SK-N-SH treated with all-trans-retinoic acid at 6 μM for 48 hours (cell line): ENCODE measurements around the gene EPN1.

ENCODE experiments used
- ATAC-seq: fragments of 200-7000 bp; cut with Tn5 transposase; 3 replicates; pipeline ENCODE4 v1.9.1; 2020; ENCODE audit warnings: mild to moderate bottlenecking, moderate library complexity
- ARNTL ChIP-seq: fragments of 450-650 bp; formaldehyde crosslinking; IDR thresholded peaks from 2 replicates; pipeline ENCODE4 v1.5.0; 2020; ENCODE audit warnings: low read depth, mild to moderate bottlenecking, moderate library complexity, borderline replicate concordance
- BACH2 ChIP-seq: fragments of 250-450 bp; sonication (Bioruptor Pico); IDR thresholded peaks from 2 replicates; pipeline ENCODE4 v1.9.0; 2021; ENCODE audit warnings: mild to moderate bottlenecking, borderline replicate concordance
- CSDC2 ChIP-seq: fragments of 250-450 bp; sonication (Bioruptor Pico); IDR thresholded peaks from 2 replicates; pipeline ENCODE4 v1.5.0; 2020; ENCODE audit warnings: mild to moderate bottlenecking, moderate library complexity
- ESRRG ChIP-seq: fragments of 250-450 bp; sonication (Bioruptor Pico); IDR thresholded peaks from 2 replicates; pipeline ENCODE4 v1.6.1; 2021; ENCODE audit warnings: mild to moderate bottlenecking
- GLIS3 ChIP-seq: fragments of 250-450 bp; sonication (Bioruptor Pico); IDR thresholded peaks from 2 replicates; pipeline ENCODE4 v1.5.0; 2020; ENCODE audit warnings: mild to moderate bottlenecking, moderate library complexity
- ISL1 ChIP-seq: fragments of 250-450 bp; sonication (Bioruptor Pico); IDR thresholded peaks from 2 replicates; pipeline ENCODE4 v2.1.2; 2022; ENCODE audit warnings: mild to moderate bottlenecking, moderate library complexity
- OSR1 ChIP-seq: fragments of 250-450 bp; sonication (Bioruptor Pico); IDR thresholded peaks from 2 replicates; pipeline ENCODE4 v1.8.0; 2022; ENCODE audit warnings: moderate library complexity, mild to moderate bottlenecking, inconsistent platforms
- RARB ChIP-seq: fragments of 250-450 bp; sonication (Bioruptor Pico); IDR thresholded peaks from 2 replicates; pipeline ENCODE4 v1.8.0; 2021; ENCODE audit warnings: mild to moderate bottlenecking, moderate library complexity
- TCF4 ChIP-seq: fragments of 250-450 bp; sonication (Bioruptor Pico); IDR thresholded peaks from 2 replicates; pipeline ENCODE4 v1.8.0; 2021; ENCODE audit warnings: mild to moderate bottlenecking, moderate library complexity, borderline replicate concordance
- TOX ChIP-seq: fragments of 250-450 bp; sonication (Bioruptor Pico); IDR thresholded peaks from 2 replicates; pipeline ENCODE4 v1.8.0; 2021; ENCODE audit warnings: mild to moderate bottlenecking, moderate library complexity, borderline replicate concordance
- ZC3H10 ChIP-seq: fragments of 250-450 bp; sonication (Bioruptor Pico); IDR thresholded peaks from 2 replicates; pipeline ENCODE4 v1.5.1; 2021; ENCODE audit warnings: mild to moderate bottlenecking, moderate library complexity
- ZFP3 ChIP-seq: fragments of 250-450 bp; sonication (Bioruptor Pico); IDR thresholded peaks from 2 replicates; pipeline ENCODE4 v1.5.0; 2020; ENCODE audit warnings: mild to moderate bottlenecking, moderate library complexity
- ZFP30 ChIP-seq: fragments of 450-650 bp; formaldehyde crosslinking; IDR thresholded peaks from 2 replicates; pipeline ENCODE4 v1.5.0; 2022; ENCODE audit warnings: mild to moderate bottlenecking, moderate library complexity
- ZNF565 ChIP-seq: fragments of 450-650 bp; formaldehyde crosslinking; conservative IDR thresholded peaks from 2 replicates; pipeline ENCODE4 v1.5.0; 2020; ENCODE audit warnings: low read depth, mild to moderate bottlenecking, moderate library complexity
- ZNF70 ChIP-seq: fragments of 450-650 bp; formaldehyde crosslinking; IDR thresholded peaks from 2 replicates; pipeline ENCODE4 v1.5.0; 2020; ENCODE audit warnings: mild to moderate bottlenecking, moderate library complexity
- TF ChIP-seq, protein P1 (sequence below): fragments of 250-450 bp; sonication (Bioruptor Pico); IDR thresholded peaks from 2 replicates; pipeline ENCODE4 v1.5.0; 2020; ENCODE audit warnings: mild to moderate bottlenecking, moderate library complexity
- TF ChIP-seq, protein P2 (sequence below): fragments of 250-450 bp; sonication (Bioruptor Pico); IDR thresholded peaks from 2 replicates; pipeline ENCODE4 v1.5.1; 2021; ENCODE audit warnings: mild to moderate bottlenecking, moderate library complexity
- TF ChIP-seq, protein P3 (sequence below): fragments of 250-450 bp; sonication (Bioruptor Pico); IDR thresholded peaks from 2 replicates; pipeline ENCODE4 v1.5.1; 2020; ENCODE audit warnings: low read depth, mild to moderate bottlenecking, moderate library complexity
- TF ChIP-seq, protein P4 (sequence below): fragments of 250-450 bp; sonication (Bioruptor Pico); IDR thresholded peaks from 2 replicates; pipeline ENCODE4 v1.8.0; 2020; ENCODE audit warnings: mild to moderate bottlenecking, moderate library complexity, borderline replicate concordance

Gene EPN1

DNA sequence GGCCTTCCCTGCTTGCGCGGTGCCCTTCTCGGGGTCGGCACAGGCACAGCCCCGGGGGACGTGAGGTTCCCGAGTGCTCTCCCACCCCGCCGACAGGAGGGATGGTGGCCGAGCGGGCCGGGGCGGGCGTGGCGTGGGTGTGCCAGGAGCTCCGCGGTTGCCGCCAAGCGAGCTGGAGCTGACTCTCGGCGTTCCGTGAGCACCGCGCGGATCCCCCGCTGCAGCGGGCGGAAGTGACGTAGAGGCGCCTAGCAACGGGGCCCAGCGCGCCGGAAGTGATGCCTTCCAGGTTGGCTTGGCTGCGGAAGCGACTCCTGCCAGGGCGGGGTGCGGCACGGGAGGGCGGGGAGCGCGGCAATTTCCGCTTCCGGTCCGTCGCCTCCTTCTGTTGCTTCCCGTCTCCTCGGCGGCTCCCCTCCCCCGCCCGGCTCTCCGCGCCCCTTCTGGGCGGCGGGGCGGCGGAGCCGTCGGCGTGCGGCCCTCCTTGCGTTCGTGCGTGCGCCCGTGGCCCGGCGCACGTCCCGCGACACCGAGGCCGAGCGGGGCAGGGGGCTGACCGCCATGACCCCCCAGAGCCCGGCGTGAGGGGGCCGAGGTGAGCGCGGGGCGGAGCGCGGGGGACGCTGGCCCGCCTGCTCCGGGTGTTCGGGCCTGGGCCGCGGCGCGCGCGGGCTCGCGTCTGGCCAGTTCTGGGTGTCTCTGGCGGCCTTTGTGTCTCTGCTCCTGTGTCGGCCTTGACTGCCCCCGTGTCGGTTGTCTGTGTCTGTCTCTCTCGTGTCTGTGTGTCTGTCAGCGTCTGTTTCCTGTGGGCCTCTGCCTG is at the start of gene EPN1:
Gene EPN1, plus strand, starts transcription at position 386 of the 820 bp plus-strand sequence. CDS start 3,402 bp downstream, outside the sequence.
- TF ChIP-seq ISL1 (CRISPR knock-in tag) (no peak), ESRRG (CRISPR knock-in tag) (no peak)
- TF ChIP-seq, protein P1, sequence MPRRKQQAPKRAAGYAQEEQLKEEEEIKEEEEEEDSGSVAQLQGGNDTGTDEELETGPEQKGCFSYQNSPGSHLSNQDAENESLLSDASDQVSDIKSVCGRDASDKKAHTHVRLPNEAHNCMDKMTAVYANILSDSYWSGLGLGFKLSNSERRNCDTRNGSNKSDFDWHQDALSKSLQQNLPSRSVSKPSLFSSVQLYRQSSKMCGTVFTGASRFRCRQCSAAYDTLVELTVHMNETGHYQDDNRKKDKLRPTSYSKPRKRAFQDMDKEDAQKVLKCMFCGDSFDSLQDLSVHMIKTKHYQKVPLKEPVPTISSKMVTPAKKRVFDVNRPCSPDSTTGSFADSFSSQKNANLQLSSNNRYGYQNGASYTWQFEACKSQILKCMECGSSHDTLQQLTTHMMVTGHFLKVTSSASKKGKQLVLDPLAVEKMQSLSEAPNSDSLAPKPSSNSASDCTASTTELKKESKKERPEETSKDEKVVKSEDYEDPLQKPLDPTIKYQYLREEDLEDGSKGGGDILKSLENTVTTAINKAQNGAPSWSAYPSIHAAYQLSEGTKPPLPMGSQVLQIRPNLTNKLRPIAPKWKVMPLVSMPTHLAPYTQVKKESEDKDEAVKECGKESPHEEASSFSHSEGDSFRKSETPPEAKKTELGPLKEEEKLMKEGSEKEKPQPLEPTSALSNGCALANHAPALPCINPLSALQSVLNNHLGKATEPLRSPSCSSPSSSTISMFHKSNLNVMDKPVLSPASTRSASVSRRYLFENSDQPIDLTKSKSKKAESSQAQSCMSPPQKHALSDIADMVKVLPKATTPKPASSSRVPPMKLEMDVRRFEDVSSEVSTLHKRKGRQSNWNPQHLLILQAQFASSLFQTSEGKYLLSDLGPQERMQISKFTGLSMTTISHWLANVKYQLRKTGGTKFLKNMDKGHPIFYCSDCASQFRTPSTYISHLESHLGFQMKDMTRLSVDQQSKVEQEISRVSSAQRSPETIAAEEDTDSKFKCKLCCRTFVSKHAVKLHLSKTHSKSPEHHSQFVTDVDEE: 0 out of 2 replicates have a peak, but pooled peaks have one; percentile 33

DNA sequence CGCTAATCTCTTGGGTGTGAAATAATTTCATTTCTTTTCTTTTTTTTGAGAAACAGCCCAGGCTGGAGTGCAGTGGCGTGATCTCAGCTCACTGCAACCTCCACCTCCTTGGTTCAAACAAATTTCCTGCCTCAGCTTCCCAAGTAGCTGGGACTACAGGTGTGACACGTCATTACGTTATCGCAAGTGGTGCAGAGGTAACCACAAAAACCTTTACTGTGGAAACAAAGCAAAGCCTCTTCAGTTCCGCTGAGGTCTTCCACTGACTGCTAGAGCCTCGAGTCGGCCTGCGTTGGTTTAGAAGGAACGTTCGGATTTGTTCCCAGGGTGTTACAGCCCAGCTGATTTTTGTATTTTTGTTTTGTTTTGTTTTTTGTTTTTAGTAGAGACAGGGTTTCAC is 48.7 kb upstream of the EPN1 start:
- no peak for ATAC-seq
- TF ChIP-seq RARB (CRISPR knock-in tag) (no peak), GLIS3 (no peak), TCF4 (no peak), CSDC2 (CRISPR knock-in tag) (no peak), ZFP3 (no peak)
- TF ChIP-seq, all 23 proteins: peak for 0

More for the DNA sequence above, at the start of gene EPN1:
- peak; percentile 79 for ATAC-seq

DNA sequence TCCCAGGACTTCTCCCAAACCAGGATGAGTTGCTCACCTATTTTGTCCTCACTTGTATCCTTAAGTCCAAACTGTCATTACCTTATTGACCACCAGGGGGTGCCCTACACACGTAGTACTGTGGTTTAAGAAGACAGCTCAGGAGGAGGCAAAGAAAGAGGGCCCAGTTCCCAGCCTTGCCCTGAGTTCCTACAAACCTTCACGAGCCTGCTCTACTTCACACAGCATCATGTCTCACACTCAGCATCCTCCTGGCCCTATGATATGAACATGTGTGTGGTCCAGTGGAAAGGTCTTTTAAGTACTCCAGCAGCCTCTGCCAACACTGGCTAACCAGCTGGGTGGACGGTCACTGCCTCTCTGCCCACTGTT is 42.6 kb upstream of the EPN1 start:
- TF ChIP-seq TOX (CRISPR knock-in tag) (no peak), BACH2 (no peak), ZNF70 (no peak), ZFP30 (CRISPR knock-in tag) (no peak), ZFP3 (no peak), ARNTL (no peak)
- TF ChIP-seq, protein P2, sequence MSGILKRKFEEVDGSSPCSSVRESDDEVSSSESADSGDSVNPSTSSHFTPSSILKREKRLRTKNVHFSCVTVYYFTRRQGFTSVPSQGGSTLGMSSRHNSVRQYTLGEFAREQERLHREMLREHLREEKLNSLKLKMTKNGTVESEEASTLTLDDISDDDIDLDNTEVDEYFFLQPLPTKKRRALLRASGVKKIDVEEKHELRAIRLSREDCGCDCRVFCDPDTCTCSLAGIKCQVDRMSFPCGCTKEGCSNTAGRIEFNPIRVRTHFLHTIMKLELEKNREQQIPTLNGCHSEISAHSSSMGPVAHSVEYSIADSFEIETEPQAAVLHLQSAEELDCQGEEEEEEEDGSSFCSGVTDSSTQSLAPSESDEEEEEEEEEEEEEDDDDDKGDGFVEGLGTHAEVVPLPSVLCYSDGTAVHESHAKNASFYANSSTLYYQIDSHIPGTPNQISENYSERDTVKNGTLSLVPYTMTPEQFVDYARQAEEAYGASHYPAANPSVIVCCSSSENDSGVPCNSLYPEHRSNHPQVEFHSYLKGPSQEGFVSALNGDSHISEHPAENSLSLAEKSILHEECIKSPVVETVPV (CRISPR knock-in tag): no peak
- TF ChIP-seq, protein P3, sequence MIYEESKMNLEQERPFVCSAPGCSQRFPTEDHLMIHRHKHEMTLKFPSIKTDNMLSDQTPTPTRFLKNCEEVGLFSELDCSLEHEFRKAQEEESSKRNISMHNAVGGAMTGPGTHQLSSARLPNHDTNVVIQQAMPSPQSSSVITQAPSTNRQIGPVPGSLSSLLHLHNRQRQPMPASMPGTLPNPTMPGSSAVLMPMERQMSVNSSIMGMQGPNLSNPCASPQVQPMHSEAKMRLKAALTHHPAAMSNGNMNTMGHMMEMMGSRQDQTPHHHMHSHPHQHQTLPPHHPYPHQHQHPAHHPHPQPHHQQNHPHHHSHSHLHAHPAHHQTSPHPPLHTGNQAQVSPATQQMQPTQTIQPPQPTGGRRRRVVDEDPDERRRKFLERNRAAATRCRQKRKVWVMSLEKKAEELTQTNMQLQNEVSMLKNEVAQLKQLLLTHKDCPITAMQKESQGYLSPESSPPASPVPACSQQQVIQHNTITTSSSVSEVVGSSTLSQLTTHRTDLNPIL: no peak
- TF ChIP-seq, protein P1: no peak
- ATAC-seq: peak; percentile 83

DNA sequence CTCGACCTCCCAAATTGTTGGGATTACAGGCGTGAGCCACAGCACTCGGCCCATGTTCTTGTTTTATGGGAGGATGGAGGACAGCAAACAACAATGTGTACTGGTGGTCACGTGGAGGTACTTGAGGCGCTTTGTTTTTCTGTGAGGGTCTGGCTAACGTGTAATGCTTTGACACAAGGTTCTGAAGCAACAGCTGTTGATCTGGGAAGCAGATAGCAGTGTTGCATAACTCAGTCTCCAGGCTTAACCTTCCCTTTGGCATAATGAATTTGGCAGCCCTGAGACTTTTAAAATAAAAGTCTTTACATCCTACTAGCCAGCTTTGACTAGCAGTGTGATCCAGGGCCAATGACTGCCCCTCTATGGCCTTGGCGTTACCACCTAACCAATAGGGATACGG is 41.2 kb upstream of the EPN1 start:
- ATAC-seq: no peak
- TF ChIP-seq ZNF565 (CRISPR knock-in tag): no peak
- no peak for TF ChIP-seq ISL1 (CRISPR knock-in tag)
- TF ChIP-seq GLIS3: no peak
- TF ChIP-seq, protein P3: no peak
- TF ChIP-seq, protein P1: no peak
- TF ChIP-seq, protein P4, sequence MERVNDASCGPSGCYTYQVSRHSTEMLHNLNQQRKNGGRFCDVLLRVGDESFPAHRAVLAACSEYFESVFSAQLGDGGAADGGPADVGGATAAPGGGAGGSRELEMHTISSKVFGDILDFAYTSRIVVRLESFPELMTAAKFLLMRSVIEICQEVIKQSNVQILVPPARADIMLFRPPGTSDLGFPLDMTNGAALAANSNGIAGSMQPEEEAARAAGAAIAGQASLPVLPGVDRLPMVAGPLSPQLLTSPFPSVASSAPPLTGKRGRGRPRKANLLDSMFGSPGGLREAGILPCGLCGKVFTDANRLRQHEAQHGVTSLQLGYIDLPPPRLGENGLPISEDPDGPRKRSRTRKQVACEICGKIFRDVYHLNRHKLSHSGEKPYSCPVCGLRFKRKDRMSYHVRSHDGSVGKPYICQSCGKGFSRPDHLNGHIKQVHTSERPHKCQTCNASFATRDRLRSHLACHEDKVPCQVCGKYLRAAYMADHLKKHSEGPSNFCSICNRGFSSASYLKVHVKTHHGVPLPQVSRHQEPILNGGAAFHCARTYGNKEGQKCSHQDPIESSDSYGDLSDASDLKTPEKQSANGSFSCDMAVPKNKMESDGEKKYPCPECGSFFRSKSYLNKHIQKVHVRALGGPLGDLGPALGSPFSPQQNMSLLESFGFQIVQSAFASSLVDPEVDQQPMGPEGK (CRISPR knock-in tag): no peak
- TF ChIP-seq TCF4: no peak
- TF ChIP-seq BACH2: no peak
- no peak for TF ChIP-seq ESRRG (CRISPR knock-in tag)
- TF ChIP-seq ZC3H10 (CRISPR knock-in tag): no peak
- no peak for TF ChIP-seq OSR1 (CRISPR knock-in tag)
